DOHH2 (cell line): Measurements from ENCODE around the gene RAB3B.

Source experiments
- EZH2phosphoT487 ChIP-seq: fragments of 200-600 bp; sonication (generic); IDR thresholded peaks from 2 replicates; pipeline ENCODE4 v1.6.1; 2017; ENCODE audit warnings: borderline replicate concordance, mild to moderate bottlenecking, antibody characterized with exemption, low read length, moderate library complexity, mixed read lengths
- TF ChIP-seq, protein P1 (sequence below): fragments of 200-600 bp; sonication (generic); IDR thresholded peaks from one replicate; pipeline ENCODE4 v1.5.1; 2014; ENCODE audit warnings: antibody characterized with exemption, mild to moderate bottlenecking, low read depth, low read length; ENCODE audit not compliant: poor library complexity, severe bottlenecking

DNA sequence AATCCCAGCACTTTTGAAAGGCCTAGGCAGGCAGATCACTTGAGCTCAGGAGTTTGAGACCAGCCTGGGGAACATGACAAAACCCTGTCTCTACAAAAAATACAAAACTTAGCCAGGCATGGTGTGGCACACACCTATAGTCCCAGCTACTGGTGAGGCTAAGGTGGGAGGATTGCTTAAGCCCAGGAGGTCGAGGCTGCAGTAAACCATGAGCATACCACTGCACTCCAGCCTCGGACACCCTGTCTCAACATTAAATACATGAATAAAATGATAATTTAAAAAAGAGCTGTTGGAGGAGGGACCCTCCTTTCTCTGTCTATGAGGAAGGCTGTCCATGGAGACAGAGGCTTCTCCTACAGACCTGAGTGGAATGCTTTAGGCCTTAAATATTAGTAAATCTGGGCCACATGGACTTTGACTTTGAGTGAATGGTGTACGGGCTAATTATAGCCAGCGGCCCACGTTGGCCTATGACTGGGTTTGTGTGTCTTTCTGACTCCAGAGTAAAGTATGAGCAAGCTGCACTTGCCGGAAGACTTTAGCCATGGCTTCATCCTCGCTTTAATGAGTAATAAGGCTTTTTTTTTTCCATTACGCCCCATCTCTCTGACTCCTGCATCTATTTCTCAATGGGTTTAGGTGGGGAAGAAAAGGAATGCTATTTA is 21.3 kb downstream of the RAB3B start:
- TF ChIP-seq, protein P1, sequence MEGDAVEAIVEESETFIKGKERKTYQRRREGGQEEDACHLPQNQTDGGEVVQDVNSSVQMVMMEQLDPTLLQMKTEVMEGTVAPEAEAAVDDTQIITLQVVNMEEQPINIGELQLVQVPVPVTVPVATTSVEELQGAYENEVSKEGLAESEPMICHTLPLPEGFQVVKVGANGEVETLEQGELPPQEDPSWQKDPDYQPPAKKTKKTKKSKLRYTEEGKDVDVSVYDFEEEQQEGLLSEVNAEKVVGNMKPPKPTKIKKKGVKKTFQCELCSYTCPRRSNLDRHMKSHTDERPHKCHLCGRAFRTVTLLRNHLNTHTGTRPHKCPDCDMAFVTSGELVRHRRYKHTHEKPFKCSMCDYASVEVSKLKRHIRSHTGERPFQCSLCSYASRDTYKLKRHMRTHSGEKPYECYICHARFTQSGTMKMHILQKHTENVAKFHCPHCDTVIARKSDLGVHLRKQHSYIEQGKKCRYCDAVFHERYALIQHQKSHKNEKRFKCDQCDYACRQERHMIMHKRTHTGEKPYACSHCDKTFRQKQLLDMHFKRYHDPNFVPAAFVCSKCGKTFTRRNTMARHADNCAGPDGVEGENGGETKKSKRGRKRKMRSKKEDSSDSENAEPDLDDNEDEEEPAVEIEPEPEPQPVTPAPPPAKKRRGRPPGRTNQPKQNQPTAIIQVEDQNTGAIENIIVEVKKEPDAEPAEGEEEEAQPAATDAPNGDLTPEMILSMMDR: no peak
- no peak for TF ChIP-seq EZH2phosphoT487
